ENCODE measurements around the gene ME3. TPM values are rescaled to one million over a fixed set of nuclear protein-coding genes. Genes with fewer than 3 reads are reported as not detected.

The ME3 gene
- total and polyA plus RNA-seq, 7 experiments from 2014 or later, result 0.48 to 13.7 (median 6.4) TPM

DNA sequence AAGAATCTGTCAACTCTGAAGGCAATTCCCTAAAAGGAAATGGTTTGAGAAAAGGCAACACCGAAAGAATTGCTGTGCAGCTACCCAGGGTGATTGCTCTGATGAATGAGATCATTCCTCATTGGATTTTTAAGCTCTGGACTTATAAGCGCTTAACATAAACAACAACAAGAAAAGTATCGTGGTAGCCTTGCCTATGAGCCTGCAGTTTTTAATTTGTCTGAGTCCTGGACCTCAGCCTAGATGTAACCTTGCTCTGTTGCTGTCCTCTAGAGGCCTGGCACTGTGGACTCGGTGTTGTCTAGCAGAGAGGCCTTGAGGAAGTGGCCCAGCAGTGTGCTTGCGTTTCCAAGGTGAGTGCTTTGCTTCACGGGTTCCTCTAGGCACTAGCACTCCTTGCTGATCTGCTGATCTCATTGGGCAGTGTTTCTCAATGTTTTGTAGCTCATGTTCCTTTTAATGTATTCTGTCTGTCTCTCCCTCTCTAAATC lies 277.3 kb downstream of the ME3 start:
- no peaks in the 10 kb centered on the region for H3K4me1 Mint-ChIP-seq
- peaks cover 0 to 8% (median 3%) of the 10 kb centered on the region in 5 donors for H3K36me3 Mint-ChIP-seq
- no peak overlapping the region for H3K27ac Mint-ChIP-seq
- Histone ChIP-seq H3K36me3 (ENCODE audit: control insufficient read depth in 2 of 3, insufficient read depth in 3 of 3, low read length in 3 of 3) (peaks cover 0 to 5% (median 0%) of the 10 kb centered on the region in 3 experiments), H3K27me3 (ENCODE audit: control insufficient read depth in 2 of 2, insufficient read depth in 2 of 2, low read length in 2 of 2) (no peaks in the 10 kb centered on the region), H3K4me1 (ENCODE audit: control insufficient read depth in 2 of 2, insufficient read depth in 2 of 2, low read length in 2 of 2) (no peaks in the 10 kb centered on the region), H3K27ac (ENCODE audit: low read depth, low read length) (no peak overlapping the region), H3K4me3 (ENCODE audit: low read length) (no peak overlapping the region), H3K9me3 (ENCODE audit: control insufficient read depth in 2 of 3, low read length in 3 of 3) (no peaks in the 10 kb centered on the region)
- no peaks in the 10 kb centered on the region for H3K9me3 Mint-ChIP-seq
- no peaks in the 10 kb centered on the region for H3K27me3 Mint-ChIP-seq
- POLR2A ChIA-PET, result no interaction called here
- ATAC-seq, result no peak
- no peak overlapping the region for H3K4me3 Mint-ChIP-seq
- no peak for DNase-seq
- CTCF ChIA-PET, result no interaction called here
- intact Hi-C loops (cut with micrococcal nuclease), result no loop called here

Other genes starting within 250 kb of the ME3 start
- 1 to 10 TPM in 3 of 5 experiments, under 1 TPM in 2; 0.24 to 9.7 (median 1.3) TPM for gene PRSS23, start 127.9 kb upstream of the ME3 start, total RNA-seq
- gene PRSS23, start 127.9 kb upstream of the ME3 start, polyA plus RNA-seq, result under 1 TPM; 0.07 to 0.54 TPM

Data from naive thymus-derived CD4-positive, alpha-beta T cell (primary cell).